Left lung (tissue), 10 donors: Measurements from ENCODE around the gene ASCL1. TPM values are rescaled to one million over a fixed set of nuclear protein-coding genes. Genes with fewer than 3 reads are reported as not detected.

Experiments
- ATAC-seq: fragments of 200-7000 bp; cut with Tn5 transposase; one replicate; pipeline ENCODE4 v1.9.1; 2020; ENCODE audit warnings: moderate library complexity
- DNase-seq, 4 donors: peaks; one replicate each; pipeline ENCODE4 v3.0.0-alpha.2; 2013 to 2020
- H3K27ac ChIP-seq, 2 donors: fragments of 200-600 bp; sonication (generic) in 1 of 2; one replicate each; pipeline versions ENCODE4 v1.5.0 to v1.8.0; 2020 to 2021
- H3K27me3 ChIP-seq, 2 donors: fragments of 200-600 bp; sonication (generic) in 1 of 2; one replicate each; pipeline versions ENCODE4 v1.5.0 to v1.8.0; 2020 to 2021
- H3K36me3 ChIP-seq, 2 donors: fragments of 200-600 bp; sonication (generic) in 1 of 2; one replicate each; pipeline versions ENCODE4 v1.5.0 to v1.8.0; 2020 to 2021
- H3K4me1 ChIP-seq, 2 donors: fragments of 200-600 bp; one replicate each; pipeline ENCODE4 v1.8.0; 2021
- H3K4me3 ChIP-seq, 2 donors: fragments of 200-600 bp; sonication (generic) in 1 of 2; one replicate each; pipeline versions ENCODE4 v1.5.0 to v1.8.0; 2020 to 2021; ENCODE audit warnings: mild to moderate bottlenecking in 1 of 2
- H3K9me3 ChIP-seq, 2 donors: fragments of 200-600 bp; sonication (generic) in 1 of 2; one replicate each; pipeline versions ENCODE4 v1.5.0 to v1.8.0; 2020 to 2021
- intact Hi-C, 2 donors: fragments of 100-400 bp; cut with DNase I; formaldehyde crosslinking; loops; one replicate each; pipeline versions ENCODE4 v1.11.2 to v1.14.2; 2022
- polyA plus RNA-seq, 6 donors: library from polyadenylated mRNA; unstranded; fragments of 120-200 nt; gene quantifications; one replicate each; pipeline ENCODE4 v1.2.1, GENCODE V29; 2013; ENCODE audit not compliant: insufficient read length in 6 of 6
- total RNA-seq, 2 donors: library from RNA; stranded (reverse); fragmentation: NEBNext Ultra II Directional; extraction: Animal tissue kit (Norgen Biotek cat#: 25700); gene quantifications; one replicate each; pipeline ENCODE4 v1.2.1, GENCODE V29; 2021
- TF ChIP-seq, protein P1 (sequence below), 2 donors: fragments of 200-600 bp; sonication (generic) in 1 of 2; IDR thresholded peaks; one replicate each; pipeline versions ENCODE4 v1.5.0 to v1.8.0; 2021; ENCODE audit warnings: antibody characterized with exemption in 2 of 2
- donor health status: DM: no; HTN: yes; CAD: no.
- donor health status: DM: no; HTN: no; CAD: no.

ASCL1 gene
- total and polyA plus RNA-seq, 8 donors: 0.34 to 6.4 (median 2.8) TPM; not detected in 1

DNA sequence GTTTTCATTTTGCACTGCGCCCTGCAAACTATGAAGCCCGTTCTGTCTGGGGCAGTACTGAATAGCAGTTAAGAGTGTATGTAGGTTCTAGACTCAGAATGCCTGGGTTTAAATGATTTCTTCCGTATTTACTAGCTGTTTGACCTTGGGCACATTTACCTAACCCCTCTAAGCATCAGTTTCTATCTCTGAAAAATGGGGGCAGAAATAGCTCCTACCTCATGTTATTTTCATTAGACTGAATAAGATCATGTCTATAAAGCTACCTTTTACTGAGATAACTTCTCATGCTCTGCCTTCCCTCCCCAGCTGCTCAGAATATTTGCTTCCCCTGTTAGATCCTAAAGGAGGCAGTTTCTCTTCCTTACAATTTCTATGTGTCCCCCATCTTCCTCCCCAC, 46.2 kb upstream of the ASCL1 start:
- Histone ChIP-seq H3K4me1 (no peaks in the 10 kb centered on the region), H3K27ac (no peak overlapping the region), H3K36me3 (no peaks in the 10 kb centered on the region), H3K9me3 (no peaks in the 10 kb centered on the region), H3K4me3 (no peak overlapping the region), H3K27me3 (peaks cover 0 to 2% of the 10 kb centered on the region in 2 donors)
- ATAC-seq (no peak), DNase-seq (no peak)
- intact Hi-C loops: no loop called here
- TF ChIP-seq, protein P1, sequence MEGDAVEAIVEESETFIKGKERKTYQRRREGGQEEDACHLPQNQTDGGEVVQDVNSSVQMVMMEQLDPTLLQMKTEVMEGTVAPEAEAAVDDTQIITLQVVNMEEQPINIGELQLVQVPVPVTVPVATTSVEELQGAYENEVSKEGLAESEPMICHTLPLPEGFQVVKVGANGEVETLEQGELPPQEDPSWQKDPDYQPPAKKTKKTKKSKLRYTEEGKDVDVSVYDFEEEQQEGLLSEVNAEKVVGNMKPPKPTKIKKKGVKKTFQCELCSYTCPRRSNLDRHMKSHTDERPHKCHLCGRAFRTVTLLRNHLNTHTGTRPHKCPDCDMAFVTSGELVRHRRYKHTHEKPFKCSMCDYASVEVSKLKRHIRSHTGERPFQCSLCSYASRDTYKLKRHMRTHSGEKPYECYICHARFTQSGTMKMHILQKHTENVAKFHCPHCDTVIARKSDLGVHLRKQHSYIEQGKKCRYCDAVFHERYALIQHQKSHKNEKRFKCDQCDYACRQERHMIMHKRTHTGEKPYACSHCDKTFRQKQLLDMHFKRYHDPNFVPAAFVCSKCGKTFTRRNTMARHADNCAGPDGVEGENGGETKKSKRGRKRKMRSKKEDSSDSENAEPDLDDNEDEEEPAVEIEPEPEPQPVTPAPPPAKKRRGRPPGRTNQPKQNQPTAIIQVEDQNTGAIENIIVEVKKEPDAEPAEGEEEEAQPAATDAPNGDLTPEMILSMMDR (IDR thresholded peaks at IDR 0.05): no peak

DNA sequence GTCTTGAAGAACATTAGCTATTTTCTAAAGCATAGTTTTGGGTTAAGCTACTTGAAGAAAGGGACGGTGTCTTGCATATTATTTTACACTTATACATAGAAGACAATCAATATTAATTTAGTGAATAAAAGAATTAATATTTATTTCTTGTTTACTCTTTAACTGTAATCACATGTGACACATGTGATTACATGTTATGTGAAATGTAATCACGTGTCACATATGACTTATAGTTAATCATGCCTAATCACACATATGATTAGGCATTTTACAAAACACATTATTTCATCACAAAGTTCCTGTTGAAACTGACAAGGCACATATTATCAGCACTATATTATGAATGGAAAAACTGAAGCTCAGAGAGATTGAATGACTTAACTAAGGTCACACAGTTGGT, 45.2 kb upstream of the ASCL1 start:
- TF ChIP-seq, protein P1 (IDR thresholded peaks at IDR 0.05): no peak
- DNase-seq (no peak), ATAC-seq (no peak)

DNA sequence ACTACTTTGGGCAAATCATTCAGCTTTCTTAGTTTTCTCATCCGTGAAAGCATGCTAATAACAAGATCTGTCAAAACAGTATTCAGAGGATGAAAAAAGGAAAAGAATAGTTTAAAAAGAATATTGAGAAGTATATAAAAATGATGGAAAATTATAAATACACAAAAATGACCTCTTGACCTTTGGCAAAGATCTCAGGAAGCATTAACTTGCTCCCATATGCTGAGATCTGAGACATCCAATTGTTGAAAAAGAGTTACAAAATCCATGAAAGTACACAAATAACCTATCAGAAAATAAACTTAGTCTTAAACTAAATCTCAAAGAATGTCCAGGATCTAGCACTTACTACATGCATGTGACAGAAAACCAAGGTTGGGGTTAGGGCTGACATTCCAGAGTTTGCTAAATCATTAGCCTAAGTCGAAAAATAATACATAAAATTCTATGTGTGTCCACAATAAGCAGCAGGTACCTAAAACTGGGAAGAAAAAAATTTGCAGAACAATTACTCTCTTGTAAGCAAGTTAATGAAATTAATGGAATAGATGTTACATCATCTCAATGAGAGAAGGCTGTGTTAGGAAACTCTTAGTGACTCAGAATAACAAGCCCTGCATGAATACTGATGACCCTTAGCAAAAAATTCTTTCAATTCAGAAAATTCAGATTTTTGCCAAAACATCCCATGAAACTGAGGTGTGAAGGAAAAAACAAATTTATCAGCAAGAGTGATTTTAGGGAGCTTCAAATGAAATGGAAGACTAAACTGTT, 43.8 kb upstream of the ASCL1 start:
- TF ChIP-seq, protein P1 (IDR thresholded peaks at IDR 0.05): no peak
- Histone ChIP-seq H3K27ac (no peak overlapping the region), H3K4me1 (no peaks in the 10 kb centered on the region), H3K36me3 (no peaks in the 10 kb centered on the region), H3K9me3 (no peaks in the 10 kb centered on the region), H3K27me3 (peaks cover 0 to 21% of the 10 kb centered on the region in 2 donors), H3K4me3 (no peak overlapping the region)
- ATAC-seq (no peak), DNase-seq (no peak)
- intact Hi-C loops: no loop called here

More for the DNA sequence above, 45.2 kb upstream of the ASCL1 start:
- Histone ChIP-seq H3K27ac (no peak overlapping the region), H3K4me3 (no peak overlapping the region), H3K9me3 (no peaks in the 10 kb centered on the region), H3K36me3 (no peaks in the 10 kb centered on the region), H3K4me1 (no peaks in the 10 kb centered on the region), H3K27me3 (peaks cover 0 to 11% of the 10 kb centered on the region in 2 donors)
- intact Hi-C loops: no loop called here

DNA sequence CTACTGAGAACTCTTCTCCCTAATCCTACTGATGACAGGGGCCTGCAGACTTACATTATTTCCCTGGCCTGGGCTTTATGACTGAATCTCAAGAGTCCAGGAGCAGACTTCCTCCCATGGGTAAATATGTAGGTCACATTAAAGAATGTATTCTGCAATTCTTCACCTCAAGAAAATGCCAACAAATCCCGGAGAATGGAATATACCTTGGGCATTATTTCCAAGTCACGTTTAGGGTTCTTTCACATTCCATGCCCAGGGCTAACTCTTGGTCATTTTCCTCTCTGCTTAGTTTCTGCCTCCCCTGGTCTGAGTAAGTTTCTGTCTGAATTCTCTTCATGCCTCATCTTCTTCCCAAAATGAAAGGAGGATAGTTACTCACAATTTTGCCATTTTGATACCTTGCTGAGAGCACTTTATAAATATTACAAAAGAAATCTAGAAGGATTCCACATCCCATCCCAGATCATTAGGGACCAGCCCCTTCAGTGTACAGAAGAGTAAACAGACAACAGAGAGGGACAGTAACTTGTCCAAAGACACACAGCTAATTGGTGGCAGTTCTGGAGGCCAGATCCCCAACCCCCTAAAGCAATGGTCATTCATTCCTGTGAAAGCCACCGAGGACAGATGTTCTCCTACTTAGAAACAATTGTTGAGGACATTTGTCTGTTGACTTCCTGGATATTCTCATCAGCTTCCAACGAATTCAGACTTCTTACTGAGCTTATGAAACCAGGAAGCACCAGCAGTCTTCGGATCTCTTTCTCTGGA, 41.0 kb upstream of the ASCL1 start:
- peaks cover 0 to 21% of the 10 kb centered on the region in 2 donors for H3K27me3 ChIP-seq
- TF ChIP-seq, protein P1 (IDR thresholded peaks at IDR 0.05): no peak
- intact Hi-C loops: no loop called here
- no peaks in the 10 kb centered on the region for H3K9me3 ChIP-seq
- no peak for DNase-seq
- H3K36me3 ChIP-seq: no peaks in the 10 kb centered on the region
- no peak for ATAC-seq
- no peaks in the 10 kb centered on the region for H3K4me1 ChIP-seq
- no peak overlapping the region for H3K4me3 ChIP-seq
- H3K27ac ChIP-seq: no peak overlapping the region
